ENCODE results near the gene ITPKB. TPM values are rescaled to one million over a fixed set of nuclear protein-coding genes. Genes with fewer than 3 reads are reported as not detected.

ITPKB gene
- total RNA-seq, 1 donor: 6.2 TPM

DNA sequence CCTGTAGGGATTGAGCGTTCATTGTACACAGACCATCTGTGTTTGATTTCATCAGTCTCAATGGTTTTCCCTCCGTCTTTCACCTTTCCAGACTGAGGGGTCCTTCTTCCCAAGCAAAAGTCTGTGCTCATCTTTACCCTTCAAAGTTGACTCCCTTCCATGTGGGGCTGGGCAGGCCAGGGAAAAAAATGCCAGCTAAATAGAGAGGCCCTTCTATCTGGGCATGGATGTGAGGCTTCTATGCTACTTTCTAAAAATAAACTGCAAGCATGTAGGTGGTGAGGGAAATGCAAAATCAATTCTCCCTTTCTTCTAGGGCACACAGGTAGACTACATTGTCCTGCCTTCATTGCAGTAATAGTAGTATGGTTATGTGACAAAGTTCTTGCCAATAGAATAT is 46.7 kb upstream of the ITPKB start:
- TF ChIP-seq, protein P1, sequence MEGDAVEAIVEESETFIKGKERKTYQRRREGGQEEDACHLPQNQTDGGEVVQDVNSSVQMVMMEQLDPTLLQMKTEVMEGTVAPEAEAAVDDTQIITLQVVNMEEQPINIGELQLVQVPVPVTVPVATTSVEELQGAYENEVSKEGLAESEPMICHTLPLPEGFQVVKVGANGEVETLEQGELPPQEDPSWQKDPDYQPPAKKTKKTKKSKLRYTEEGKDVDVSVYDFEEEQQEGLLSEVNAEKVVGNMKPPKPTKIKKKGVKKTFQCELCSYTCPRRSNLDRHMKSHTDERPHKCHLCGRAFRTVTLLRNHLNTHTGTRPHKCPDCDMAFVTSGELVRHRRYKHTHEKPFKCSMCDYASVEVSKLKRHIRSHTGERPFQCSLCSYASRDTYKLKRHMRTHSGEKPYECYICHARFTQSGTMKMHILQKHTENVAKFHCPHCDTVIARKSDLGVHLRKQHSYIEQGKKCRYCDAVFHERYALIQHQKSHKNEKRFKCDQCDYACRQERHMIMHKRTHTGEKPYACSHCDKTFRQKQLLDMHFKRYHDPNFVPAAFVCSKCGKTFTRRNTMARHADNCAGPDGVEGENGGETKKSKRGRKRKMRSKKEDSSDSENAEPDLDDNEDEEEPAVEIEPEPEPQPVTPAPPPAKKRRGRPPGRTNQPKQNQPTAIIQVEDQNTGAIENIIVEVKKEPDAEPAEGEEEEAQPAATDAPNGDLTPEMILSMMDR (IDR thresholded peaks at IDR 0.05; ENCODE audit: extremely low read depth, low read depth, low read length): no peak
- no peak overlapping the region for H3K4me3 ChIP-seq (ENCODE audit: insufficient read depth, low read length)
- H3K27me3 ChIP-seq (ENCODE audit: insufficient read depth, low read length): peaks cover 19% of the 10 kb centered on the region
- no peaks in the 10 kb centered on the region for H3K36me3 ChIP-seq (ENCODE audit: insufficient read depth, low read length)
- no peaks in the 10 kb centered on the region for H4K20me1 ChIP-seq (ENCODE audit: insufficient read depth, low read length)
- H3K9me3 ChIP-seq (ENCODE audit: low read depth, low read length): no peaks in the 10 kb centered on the region
- no peak overlapping the region for H3K27ac ChIP-seq (ENCODE audit: low read depth, low read length)
- H3K79me2 ChIP-seq (ENCODE audit: insufficient read depth, low read length): no peaks in the 10 kb centered on the region
- DNase-seq (ENCODE audit: insufficient read length, low spot score, missing footprints): no peak
- no peak overlapping the region for H2AFZ ChIP-seq (ENCODE audit: low read length)
- H3K4me1 ChIP-seq (ENCODE audit: insufficient read depth, low read length): no peaks in the 10 kb centered on the region
- no peak overlapping the region for H3K4me2 ChIP-seq (ENCODE audit: insufficient read depth, low read length)

DNA sequence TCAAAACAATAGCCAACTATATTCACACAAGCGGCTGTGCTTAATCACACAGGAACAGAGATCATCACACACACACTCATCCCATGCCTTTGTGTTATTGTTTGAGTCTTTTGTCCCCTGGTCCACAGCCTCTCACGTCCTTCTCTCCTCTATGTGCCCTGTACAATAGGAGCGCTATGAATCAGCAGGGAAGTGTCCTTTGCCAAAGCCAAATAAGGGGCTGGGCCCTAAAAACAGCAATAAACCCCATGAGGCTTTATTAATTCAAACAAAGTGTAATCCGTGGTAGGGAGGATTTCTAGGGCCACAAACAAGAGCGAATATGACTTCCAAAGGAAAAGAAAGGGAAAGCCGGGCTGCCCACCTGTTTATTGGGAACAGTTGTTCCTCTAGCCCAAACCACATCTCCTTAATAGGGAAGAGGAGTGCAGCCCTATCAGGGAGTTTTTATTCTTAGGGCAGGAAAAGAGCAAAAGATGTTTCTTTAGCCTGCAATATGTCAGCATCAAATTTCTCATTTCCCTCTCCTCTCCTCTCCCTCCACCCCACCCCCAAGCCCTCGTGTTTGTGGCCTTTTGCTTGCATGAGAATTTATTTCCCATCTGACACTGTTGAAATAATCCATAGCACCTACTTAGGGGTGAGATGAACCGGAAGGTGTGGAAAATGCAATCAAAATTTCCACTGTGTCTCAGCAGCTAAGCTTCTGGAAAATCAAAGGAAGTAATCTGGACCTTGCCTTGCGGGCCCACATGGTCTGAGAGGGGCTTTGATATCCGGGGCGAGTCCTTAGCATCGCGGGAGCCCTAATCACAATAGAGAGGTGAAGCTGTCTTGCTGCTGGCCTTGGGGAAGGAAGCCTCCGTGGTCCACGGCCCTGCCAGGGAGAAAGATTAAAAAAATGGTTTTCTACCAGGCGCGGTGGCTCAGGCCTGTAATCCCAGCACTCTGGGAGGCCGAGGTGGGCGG is 45.3 kb upstream of the ITPKB start:
- DNase-seq (ENCODE audit: insufficient read length, low spot score, missing footprints): peak; percentile 11
- no peak overlapping the region for H3K27ac ChIP-seq (ENCODE audit: low read depth, low read length)

DNA sequence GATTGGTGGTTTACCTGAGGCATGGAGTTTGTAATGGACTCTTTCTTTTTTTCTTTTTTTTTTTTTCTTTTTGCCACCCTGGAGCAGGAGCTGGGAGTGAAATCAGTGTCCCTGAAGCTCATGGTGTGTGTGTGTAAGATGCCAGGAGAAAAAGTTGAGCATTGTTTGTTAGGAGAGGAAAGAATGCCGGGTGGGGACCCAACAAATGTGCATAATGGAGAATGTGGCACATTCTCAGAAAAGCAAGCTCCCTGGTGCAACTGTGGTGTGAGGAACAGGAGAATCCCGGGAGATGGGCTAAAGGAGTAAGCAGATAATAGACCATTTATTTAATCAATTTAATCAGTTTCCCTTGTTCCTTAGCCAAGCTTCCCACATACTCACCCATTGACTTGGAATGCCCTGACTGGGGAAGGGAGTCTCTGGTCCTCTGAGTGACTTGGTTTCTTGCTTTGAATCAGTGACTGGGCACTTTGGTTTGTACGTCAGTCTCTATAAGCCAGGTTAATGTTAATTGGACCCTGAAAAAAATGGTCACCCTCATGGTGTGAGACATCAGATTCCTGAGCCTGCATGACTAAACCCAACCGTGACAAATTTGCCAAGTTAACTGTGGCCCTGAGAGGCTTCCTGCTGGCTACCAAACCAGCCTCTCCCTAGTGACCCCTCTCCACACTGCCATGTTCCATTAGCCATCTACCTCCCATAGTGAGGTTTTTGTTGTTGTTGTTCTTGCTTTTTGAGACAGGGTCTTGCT is 43.9 kb upstream of the ITPKB start:
- H4K20me1 ChIP-seq (ENCODE audit: insufficient read depth, low read length): no peaks in the 10 kb centered on the region
- TF ChIP-seq, protein P1 (IDR thresholded peaks at IDR 0.05; ENCODE audit: extremely low read depth, low read depth, low read length): no peak
- DNase-seq (ENCODE audit: insufficient read length, low spot score, missing footprints): no peak
- no peaks in the 10 kb centered on the region for H3K9me3 ChIP-seq (ENCODE audit: low read depth, low read length)
- H3K79me2 ChIP-seq (ENCODE audit: insufficient read depth, low read length): no peaks in the 10 kb centered on the region
- no peak overlapping the region for H3K4me3 ChIP-seq (ENCODE audit: insufficient read depth, low read length)
- no peak overlapping the region for H2AFZ ChIP-seq (ENCODE audit: low read length)
- H3K4me1 ChIP-seq (ENCODE audit: insufficient read depth, low read length): peaks cover 15% of the 10 kb centered on the region
- H3K27ac ChIP-seq (ENCODE audit: low read depth, low read length): no peak overlapping the region
- no peak overlapping the region for H3K4me2 ChIP-seq (ENCODE audit: insufficient read depth, low read length)
- no peaks in the 10 kb centered on the region for H3K36me3 ChIP-seq (ENCODE audit: insufficient read depth, low read length)
- peaks cover 25% of the 10 kb centered on the region for H3K27me3 ChIP-seq (ENCODE audit: insufficient read depth, low read length)

More for the DNA sequence above, 45.3 kb upstream of the ITPKB start:
- Histone ChIP-seq H3K4me1 (ENCODE audit: insufficient read depth, low read length) (peaks cover 1% of the 10 kb centered on the region), H3K4me3 (ENCODE audit: insufficient read depth, low read length) (no peak overlapping the region), H3K9me3 (ENCODE audit: low read depth, low read length) (no peaks in the 10 kb centered on the region), H3K4me2 (ENCODE audit: insufficient read depth, low read length) (no peak overlapping the region), H2AFZ (ENCODE audit: low read length) (no peak overlapping the region), H3K79me2 (ENCODE audit: insufficient read depth, low read length) (no peaks in the 10 kb centered on the region), H3K36me3 (ENCODE audit: insufficient read depth, low read length) (no peaks in the 10 kb centered on the region), H4K20me1 (ENCODE audit: insufficient read depth, low read length) (no peaks in the 10 kb centered on the region), H3K27me3 (ENCODE audit: insufficient read depth, low read length) (peaks cover 25% of the 10 kb centered on the region)
- TF ChIP-seq, protein P1 (IDR thresholded peaks at IDR 0.05; ENCODE audit: extremely low read depth, low read depth, low read length): no peak
